DOHH2 (cell line): ENCODE measurements around the gene FHOD3.

Experiments used
- H3F3A ChIP-seq: fragments of 200-600 bp; sonication (generic), shearing (Covaris generic); 2 replicates; pipeline ENCODE4 v1.6.0; 2016; ENCODE audit warnings: antibody characterized with exemption, mild to moderate bottlenecking; ENCODE audit not compliant: control insufficient read depth, insufficient read depth
- H3K27ac ChIP-seq: fragments of 200-600 bp; sonication (generic); 2 replicates; pipeline ENCODE4 v1.5.1; 2014; ENCODE audit warnings: low read depth, mild to moderate bottlenecking, low read length, moderate library complexity
- H3K27me3 ChIP-seq: fragments of 200-600 bp; sonication (generic); 2 replicates; pipeline ENCODE4 v1.6.1; 2014; ENCODE audit warnings: mild to moderate bottlenecking, low read length, mixed read lengths; ENCODE audit not compliant: control insufficient read depth
- H3K36me3 ChIP-seq: fragments of 200-600 bp; sonication (generic); 2 replicates; pipeline ENCODE4 v1.6.1; 2014; ENCODE audit warnings: mild to moderate bottlenecking, low read length, moderate library complexity, mixed read lengths; ENCODE audit not compliant: control insufficient read depth
- H3K4me1 ChIP-seq: fragments of 200-600 bp; sonication (generic); 2 replicates; pipeline ENCODE4 v1.6.1; 2014; ENCODE audit warnings: mild to moderate bottlenecking, low read length, mixed read lengths; ENCODE audit not compliant: control insufficient read depth
- H3K4me2 ChIP-seq: fragments of 200-600 bp; sonication (generic); 2 replicates; pipeline ENCODE4 v1.6.0; 2014; ENCODE audit warnings: mild to moderate bottlenecking, low read length, moderate library complexity
- H3K4me3 ChIP-seq: fragments of 200-600 bp; sonication (generic); 2 replicates; pipeline ENCODE4 v1.5.1; 2014; ENCODE audit warnings: mild to moderate bottlenecking, low read length, mixed read lengths
- H3K79me2 ChIP-seq: fragments of 200-600 bp; sonication (generic); 2 replicates; pipeline ENCODE4 v1.6.1; 2014; ENCODE audit warnings: mild to moderate bottlenecking, low read length, mixed read lengths; ENCODE audit not compliant: control insufficient read depth
- H3K9me2 ChIP-seq: fragments of 200-600 bp; sonication (generic); replicated peaks from 2 replicates; pipeline ENCODE4 v1.6.1; 2014; ENCODE audit warnings: mild to moderate bottlenecking, low read length, mixed read lengths; ENCODE audit not compliant: control insufficient read depth
- H3K9me3 ChIP-seq: fragments of 200-600 bp; sonication (generic); 2 replicates; pipeline ENCODE4 v1.6.1; 2014; ENCODE audit warnings: antibody characterized with exemption, low read length, mixed read lengths; ENCODE audit not compliant: control insufficient read depth, insufficient read depth
- H4K20me1 ChIP-seq: fragments of 200-600 bp; sonication (generic); 2 replicates; pipeline ENCODE4 v1.6.0; 2014; ENCODE audit warnings: low read depth, mild to moderate bottlenecking, antibody characterized with exemption, low read length, moderate library complexity; ENCODE audit not compliant: control insufficient read depth, insufficient read depth
- EZH2phosphoT487 ChIP-seq: fragments of 200-600 bp; sonication (generic); IDR thresholded peaks from 2 replicates; pipeline ENCODE4 v1.6.1; 2017; ENCODE audit warnings: borderline replicate concordance, mild to moderate bottlenecking, antibody characterized with exemption, low read length, moderate library complexity, mixed read lengths
- TF ChIP-seq, protein P1 (sequence below): fragments of 200-600 bp; sonication (generic); IDR thresholded peaks from one replicate; pipeline ENCODE4 v1.5.1; 2014; ENCODE audit warnings: antibody characterized with exemption, mild to moderate bottlenecking, low read depth, low read length; ENCODE audit not compliant: poor library complexity, severe bottlenecking

FHOD3 gene

GRCh38 chr18:36380173-36380827, 82.8 kb downstream of the FHOD3 start:
- H3F3A ChIP-seq: no peaks in the 10 kb centered on the region
- H3K9me3 ChIP-seq: no peaks in the 10 kb centered on the region
- TF ChIP-seq EZH2phosphoT487: no peak
- TF ChIP-seq, protein P1, sequence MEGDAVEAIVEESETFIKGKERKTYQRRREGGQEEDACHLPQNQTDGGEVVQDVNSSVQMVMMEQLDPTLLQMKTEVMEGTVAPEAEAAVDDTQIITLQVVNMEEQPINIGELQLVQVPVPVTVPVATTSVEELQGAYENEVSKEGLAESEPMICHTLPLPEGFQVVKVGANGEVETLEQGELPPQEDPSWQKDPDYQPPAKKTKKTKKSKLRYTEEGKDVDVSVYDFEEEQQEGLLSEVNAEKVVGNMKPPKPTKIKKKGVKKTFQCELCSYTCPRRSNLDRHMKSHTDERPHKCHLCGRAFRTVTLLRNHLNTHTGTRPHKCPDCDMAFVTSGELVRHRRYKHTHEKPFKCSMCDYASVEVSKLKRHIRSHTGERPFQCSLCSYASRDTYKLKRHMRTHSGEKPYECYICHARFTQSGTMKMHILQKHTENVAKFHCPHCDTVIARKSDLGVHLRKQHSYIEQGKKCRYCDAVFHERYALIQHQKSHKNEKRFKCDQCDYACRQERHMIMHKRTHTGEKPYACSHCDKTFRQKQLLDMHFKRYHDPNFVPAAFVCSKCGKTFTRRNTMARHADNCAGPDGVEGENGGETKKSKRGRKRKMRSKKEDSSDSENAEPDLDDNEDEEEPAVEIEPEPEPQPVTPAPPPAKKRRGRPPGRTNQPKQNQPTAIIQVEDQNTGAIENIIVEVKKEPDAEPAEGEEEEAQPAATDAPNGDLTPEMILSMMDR: no peak
- no peak overlapping the region for H3K27ac ChIP-seq
- no peaks in the 10 kb centered on the region for H3K4me1 ChIP-seq
- H3K4me2 ChIP-seq: no peak overlapping the region
- peaks cover 3% of the 10 kb centered on the region; the same call in 1 of the 2 replicates for H3K27me3 ChIP-seq
- no peaks in the 10 kb centered on the region for H4K20me1 ChIP-seq
- H3K4me3 ChIP-seq: no peak overlapping the region
- no peaks in the 10 kb centered on the region for H3K79me2 ChIP-seq
- H3K36me3 ChIP-seq: no peaks in the 10 kb centered on the region
- no peaks in the 10 kb centered on the region for H3K9me2 ChIP-seq

DNA sequence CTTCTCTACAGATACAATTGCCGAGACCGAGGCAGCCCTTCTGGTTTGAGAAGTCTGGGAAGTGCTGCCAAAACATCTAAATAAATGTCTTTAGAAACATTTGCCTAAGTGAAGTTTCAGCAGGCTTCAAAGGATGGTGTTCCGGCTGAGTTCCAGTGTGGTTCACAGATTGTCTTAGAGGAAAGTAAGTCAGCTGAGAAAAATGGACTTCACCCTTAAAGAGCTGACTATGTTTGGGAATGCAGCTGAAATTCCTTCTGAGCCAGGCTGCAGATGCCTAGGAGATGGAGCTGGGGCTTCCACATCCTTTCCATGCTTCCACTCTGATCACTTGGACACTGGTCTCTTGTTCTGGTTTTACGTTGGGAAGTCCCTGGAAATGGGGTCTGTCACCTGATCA, 83.6 kb downstream of the FHOD3 start:
- Histone ChIP-seq H3K36me3 (no peaks in the 10 kb centered on the region), H3K9me2 (no peaks in the 10 kb centered on the region), H3K79me2 (no peaks in the 10 kb centered on the region), H4K20me1 (no peaks in the 10 kb centered on the region), H3K27me3 (0 out of 2 replicates have a peak, but pooled peaks cover 3% of the 10 kb centered on the region), H3K9me3 (no peaks in the 10 kb centered on the region), H3K27ac (no peak overlapping the region), H3K4me2 (no peak overlapping the region), H3K4me3 (no peak overlapping the region), H3F3A (no peaks in the 10 kb centered on the region), H3K4me1 (no peaks in the 10 kb centered on the region)
- no peak for TF ChIP-seq EZH2phosphoT487
- TF ChIP-seq, protein P1: no peak

DNA sequence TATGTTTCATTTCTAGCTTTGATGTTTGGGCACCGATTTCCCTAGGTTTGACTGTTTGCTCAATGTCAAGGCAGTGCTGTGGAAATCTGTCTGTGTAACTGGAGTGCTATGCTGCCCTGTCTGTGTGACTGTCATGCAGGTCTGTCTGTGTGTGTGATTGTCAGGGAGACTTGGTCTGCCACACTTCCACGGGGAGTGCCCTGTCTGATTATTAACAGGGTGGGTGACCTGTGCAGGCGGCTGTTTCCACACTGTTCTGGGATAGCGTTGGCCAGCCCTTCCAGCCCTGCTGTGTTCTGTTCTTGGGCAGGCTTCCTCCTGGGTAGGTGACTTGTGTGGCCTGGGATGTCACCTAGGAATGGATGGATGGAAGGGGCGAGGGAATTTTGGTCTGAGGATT, 85.3 kb downstream of the FHOD3 start:
- Histone ChIP-seq H3K4me2 (no peak overlapping the region), H3F3A (no peaks in the 10 kb centered on the region), H3K9me2 (no peaks in the 10 kb centered on the region), H3K27ac (no peak overlapping the region), H3K4me1 (no peaks in the 10 kb centered on the region), H3K9me3 (no peaks in the 10 kb centered on the region), H3K27me3 (0 out of 2 replicates have a peak, but pooled peaks cover 3% of the 10 kb centered on the region), H3K79me2 (no peaks in the 10 kb centered on the region), H3K36me3 (no peaks in the 10 kb centered on the region), H4K20me1 (no peaks in the 10 kb centered on the region), H3K4me3 (no peak overlapping the region)
- TF ChIP-seq EZH2phosphoT487: no peak
- TF ChIP-seq, protein P1: no peak
